HepG2 (cell line): ENCODE measurements around the gene ARHGAP9. TPM values are rescaled to one million over a fixed set of nuclear protein-coding genes. Genes with fewer than 3 reads are reported as not detected.

Experiments used
- ATAC-seq: fragments of 200-7000 bp; cut with Tn5 transposase; 3 replicates; pipeline ENCODE4 v1.9.1; 2020; ENCODE audit warnings: mild to moderate bottlenecking, moderate library complexity
- BruUV-seq: library from RNA; stranded (reverse); fragments of 400-500 nt; replicated peaks from 2 replicates; lab custom pipeline; 2021; lab: Mats Ljungman, UMichigan
- CTCF ChIA-PET: fragments of 300-600 bp; formaldehyde crosslinking; extraction: SDS; loops from one replicate; lab custom pipeline; 2021; ENCODE audit warnings: low total read pairs, inconsistent platforms, low intra/inter-chr PET ratio; lab: Yijun Ruan, JAX
- POLR2A ChIA-PET: fragments of 350-600 bp; sonication (Branson Sonifier 250); formaldehyde crosslinking; loops from one replicate; lab custom pipeline; 2020; ENCODE audit warnings: antibody characterized with exemption, inconsistent platforms; lab: Yijun Ruan, JAX
- DNase-seq: peaks from one replicate; pipeline ENCODE4 v3.0.0-alpha.2; 2015; ENCODE audit warnings: low spot score
- FAIRE-seq: peaks from 3 replicates; lab custom pipeline; 2011; peaks lifted over from hg19 to GRCh38; lab: Jason Lieb, UNC
- H2AFZ ChIP-seq: one replicate; pipeline ENCODE4 v1.6.1; 2011; ENCODE audit warnings: low read length, inconsistent platforms
- H3K27ac ChIP-seq: fragments of 300-600 bp; 3 replicates; pipeline ENCODE4 v1.8.0; 2011; ENCODE audit warnings: mixed run types, mild to moderate bottlenecking, mixed read lengths, low read length, inconsistent platforms; ENCODE audit not compliant: insufficient read depth; ENCODE audit errors: extremely low read length
- H3K27me3 ChIP-seq, 2 experiments: fragments of 200-600 bp in 1 of 2; 2 replicates in 1 of 2; 3 replicates in 1 of 2; pipeline versions ENCODE4 v1.6.0 to v1.8.0; 2011; ENCODE audit warnings: low read length in 2 of 2, mild to moderate bottlenecking in 2 of 2, moderate library complexity in 2 of 2, inconsistent platforms in 1 of 2; ENCODE audit not compliant: insufficient read depth in 2 of 2, control insufficient read depth in 1 of 2
- H3K36me3 ChIP-seq, 2 experiments: fragments of 200-600 bp in 1 of 2; replicated peaks in 1 of 2; 2 replicates in 1 of 2; 3 replicates in 1 of 2; pipeline versions ENCODE4 v1.5.1 to v1.8.0; 2011; ENCODE audit warnings: low read length in 2 of 2, inconsistent platforms in 1 of 2; ENCODE audit not compliant: insufficient read depth in 2 of 2, control insufficient read depth in 1 of 2
- H3K4me1 ChIP-seq: 2 replicates; pipeline ENCODE4 v1.5.1; 2012; ENCODE audit warnings: low read length, inconsistent platforms; ENCODE audit not compliant: insufficient read depth
- H3K4me2 ChIP-seq: 2 replicates; pipeline ENCODE4 v1.6.0; 2011; ENCODE audit warnings: low read depth, low read length, inconsistent platforms
- H3K4me3 ChIP-seq, 3 experiments: fragments of 200-600 bp in 1 of 3; sonication (generic), shearing (Covaris generic) in 1 of 3; replicated peaks in 1 of 3; 2 replicates each; pipeline ENCODE4 v1.5.1; 2011 to 2016; ENCODE audit warnings: low read length in 3 of 3, inconsistent platforms in 2 of 3, low read depth in 2 of 3, mild to moderate bottlenecking in 2 of 3, control low read depth in 1 of 3, mixed read lengths in 1 of 3; ENCODE audit not compliant: insufficient read depth in 1 of 3
- H3K79me2 ChIP-seq: one replicate; pipeline ENCODE4 v1.6.1; 2011; ENCODE audit warnings: low read length, inconsistent platforms; ENCODE audit not compliant: insufficient read depth
- H3K9ac ChIP-seq: 2 replicates; pipeline ENCODE4 v1.6.0; 2011; ENCODE audit warnings: mild to moderate bottlenecking, low read depth, low read length, inconsistent platforms; ENCODE audit not compliant: insufficient read depth
- H3K9me3 ChIP-seq: 2 replicates; pipeline ENCODE4 v1.5.1; 2012; ENCODE audit warnings: mild to moderate bottlenecking, low read length
- H4K20me1 ChIP-seq: 2 replicates; pipeline ENCODE4 v1.6.0; 2011; ENCODE audit warnings: inconsistent platforms, mild to moderate bottlenecking, low read length, moderate library complexity; ENCODE audit not compliant: insufficient read depth
- ATF2 ChIP-seq: sonication (generic); formaldehyde crosslinking; IDR thresholded peaks from 2 replicates; pipeline ENCODE4 v1.4.0; 2020; ENCODE audit warnings: missing genetic modification reagents
- CCDC6 ChIP-seq: sonication (generic); formaldehyde crosslinking; IDR thresholded peaks from 2 replicates; pipeline ENCODE4 v1.8.1; 2022; ENCODE audit warnings: mild to moderate bottlenecking, missing genetic modification reagents, moderate library complexity
- DRAP1 ChIP-seq: IDR thresholded peaks from 2 replicates; pipeline ENCODE4 v1.6.1; 2016; ENCODE audit warnings: missing genetic modification reagents, missing compliant biosample characterization
- HNRNPLL ChIP-seq: fragments of 200-400 bp; formaldehyde crosslinking; IDR thresholded peaks from 2 replicates; pipeline ENCODE4 v1.6.1; 2017; ENCODE audit warnings: mild to moderate bottlenecking, low read depth, low read length; ENCODE audit not compliant: poor library complexity, severe bottlenecking
- MAFK ChIP-seq, 2 experiments: IDR thresholded peaks in 1 of 2; conservative IDR thresholded peaks in 1 of 2; 2 replicates each; pipeline ENCODE4 v1.6.1; 2011; ENCODE audit warnings: improper control_type of control experiment in 2 of 2, low read length in 2 of 2
- NFIB ChIP-seq: sonication (generic); formaldehyde crosslinking; IDR thresholded peaks from 2 replicates; pipeline ENCODE4 v1.9.0; 2021; ENCODE audit warnings: missing genetic modification reagents, mild to moderate bottlenecking, borderline replicate concordance
- NONO ChIP-seq, 2 experiments: fragments of 450-650 bp in 1 of 2; sonication (generic) in 1 of 2; formaldehyde crosslinking in 1 of 2; IDR thresholded peaks in 1 of 2; conservative IDR thresholded peaks in 1 of 2; 2 replicates each; pipeline versions ENCODE4 v1.6.1 to v1.8.0; 2017 to 2022; ENCODE audit warnings: mild to moderate bottlenecking in 1 of 2, missing genetic modification reagents in 1 of 2, moderate library complexity in 1 of 2
- RFX3 ChIP-seq: IDR thresholded peaks from 2 replicates; pipeline ENCODE4 v1.6.1; 2016; ENCODE audit warnings: missing biosample characterization, missing genetic modification reagents
- ZNF33A ChIP-seq: sonication (generic); formaldehyde crosslinking; IDR thresholded peaks from 2 replicates; pipeline ENCODE4 v1.5.1; 2020; ENCODE audit warnings: missing genetic modification reagents, mild to moderate bottlenecking, moderate library complexity, borderline replicate concordance
- WGBS: methylation state at CpG from one replicate; pipeline ENCODE4 v1.1.6; 2017; ENCODE audit warnings: low lambda C conversion rate; 5-methylcytosine and 5-hydroxymethylcytosine counted together
- in situ Hi-C: cut with HindIII; loops from 2 replicates; pipeline ENCODE4 v1.10.0; 2017; ENCODE audit warnings: low pct_unique_long_range_greater_than_20kb; ENCODE audit not compliant: extremely low pct_ligation_motif_present
- intact Hi-C: fragments of 100-400 bp; cut with micrococcal nuclease; formaldehyde crosslinking; loops from one replicate; pipeline ENCODE4 v1.10.0; 2022; ENCODE audit not compliant: unreplicated experiment
- polyA plus RNA-seq, 8 experiments: library from polyadenylated mRNA; depleted of rRNA in 3 of 8; stranded (reverse) in 7 of 8; unstranded in 1 of 8; fragments of >200 nt; fragmentation: Illumina TruSeq in 4 of 8; extraction: Trizol in 4 of 8; gene quantifications; 2 replicates each; pipeline versions ENCODE4 v1.2.1 to v1.2.3, GENCODE V29; 2011 to 2016; ENCODE audit warnings: low read depth in 4 of 8, missing spikeins in 1 of 8, mixed read lengths in 1 of 8; ENCODE audit not compliant: insufficient read depth in 1 of 8
- total RNA-seq, 5 experiments: library from RNA; depleted of rRNA; stranded (reverse); fragments of >200 nt; fragmentation: Illumina TruSeq; extraction: Trizol; gene quantifications; 2 replicates each; pipeline ENCODE4 v1.2.3, GENCODE V29; 2016; ENCODE audit warnings: low read depth in 1 of 5

ARHGAP9 gene
- total and polyA plus RNA-seq, 2 of the 13 experiments (the other 11 are each of a cell fraction or from before 2014, with no cell fraction given), result 0.18 to 1.2 TPM

GRCh38 chr12:57473886-57474285 lies 5.8 kb downstream of the ARHGAP9 start:
- Histone ChIP-seq H3K9ac (no peak overlapping the region), H3K4me3 (no peak overlapping the region), H3K4me1 (peaks cover 62% of the 10 kb centered on the region), H2AFZ (no peak overlapping the region), H3K79me2 (no peaks in the 10 kb centered on the region), H3K36me3 (no peaks in the 10 kb centered on the region), H3K27ac (no peak overlapping the region), H3K4me2 (no peak overlapping the region), H4K20me1 (no peaks in the 10 kb centered on the region), H3K27me3 (peaks cover 8 to 59% of the 10 kb centered on the region in 2 experiments), H3K9me3 (no peaks in the 10 kb centered on the region)
- ATAC-seq, result no peak
- FAIRE-seq, result no peak
- no TSS peak for BruUV-seq
- TF ChIP-seq NONO (IDR thresholded peaks at IDR 0.05), result no peak
- no peak for TF ChIP-seq NONO (CRISPR knock-in tag; conservative IDR thresholded peaks at IDR 0.05)
- no peak for TF ChIP-seq HNRNPLL
- no peak for TF ChIP-seq MAFK (conservative IDR thresholded peaks at IDR 0.05 in 1 of 2, IDR thresholded peaks at IDR 0.05 in 1 of 2; ENCODE audit: low read length in 2 of 2)
- no peak for TF ChIP-seq DRAP1 (CRISPR knock-in tag)
- TF ChIP-seq ZNF33A (CRISPR knock-in tag), result no peak
- TF ChIP-seq RFX3 (CRISPR knock-in tag), result no peak
- no peak for TF ChIP-seq NFIB (CRISPR knock-in tag)
- no peak for TF ChIP-seq CCDC6 (CRISPR knock-in tag)
- TF ChIP-seq ATF2, result no peak
- 27% methylated on average over 5 of the region's 5 CpGs for WGBS
- DNase-seq, result no peak
- intact Hi-C loops (no loop called here), in situ Hi-C loops (no loop called here)
- CTCF ChIA-PET, result no interaction called here
- POLR2A ChIA-PET, result interaction anchor here (2.0 kb wide), 1 partner anchor 13 kb away, joined by 4 read pairs; the partner anchor contains the start of gene MARS1
